Heart left ventricle (tissue), 16 donors: ENCODE results near the gene GSTM3. TPM values are rescaled to one million over a fixed set of nuclear protein-coding genes. Genes with fewer than 3 reads are reported as not detected.

Source experiments
- ATAC-seq, 4 donors: fragments of 200-7000 bp; cut with Tn5 transposase; one replicate each; pipeline ENCODE4 v1.9.1; 2020 to 2022; ENCODE audit warnings: moderate library complexity in 4 of 4, mild to moderate bottlenecking in 3 of 4, moderate number of reproducible peaks in 1 of 4
- DNase-seq, 5 donors: peaks; one replicate each; pipeline ENCODE4 v3.0.0-alpha.2; 2020
- H3K27ac ChIP-seq, 12 donors: fragments of 200-600 bp; sonication (generic) in 4 of 12; one replicate each; pipeline versions ENCODE4 v1.5.0 to v1.8.0; 2016 to 2022; ENCODE audit warnings: mild to moderate bottlenecking in 2 of 12
- H3K27me3 ChIP-seq, 9 donors: fragments of 200-600 bp; sonication (generic) in 2 of 9; one replicate each; pipeline versions ENCODE4 v1.5.1 to v1.8.0; 2016 to 2022; ENCODE audit warnings: mild to moderate bottlenecking in 3 of 9
- H3K36me3 ChIP-seq, 9 donors: fragments of 200-600 bp; sonication (generic) in 2 of 9; one replicate each; pipeline versions ENCODE4 v1.5.0 to v1.8.0; 2018 to 2022; ENCODE audit warnings: mild to moderate bottlenecking in 2 of 9
- H3K4me1 ChIP-seq, 12 donors: fragments of 200-600 bp; sonication (generic) in 4 of 12; one replicate each; pipeline versions ENCODE4 v1.5.0 to v1.8.0; 2016 to 2022; ENCODE audit warnings: mild to moderate bottlenecking in 3 of 12
- H3K4me3 ChIP-seq, 12 donors: fragments of 200-600 bp; sonication (generic) in 4 of 12; one replicate each; pipeline versions ENCODE4 v1.5.0 to v1.8.0; 2017 to 2022; ENCODE audit warnings: mild to moderate bottlenecking in 9 of 12, moderate library complexity in 4 of 12
- H3K9me3 ChIP-seq, 12 donors: fragments of 200-600 bp; sonication (generic) in 4 of 12; one replicate each; pipeline versions ENCODE4 v1.5.0 to v1.8.0; 2016 to 2022; ENCODE audit warnings: mild to moderate bottlenecking in 1 of 12
- POLR2A ChIP-seq, 2 donors: fragments of 450-650 bp; IDR thresholded peaks; one replicate each; pipeline ENCODE4 v1.6.1; 2017; ENCODE audit warnings: antibody characterized with exemption in 2 of 2, mild to moderate bottlenecking in 2 of 2, moderate library complexity in 2 of 2
- WGBS, 4 donors: extraction: QIAGEN DNeasy Blood & Tissue Kit in 2 of 4; methylation state at CpG; one replicate each; pipeline versions ENCODE4 v1.1.5 to v1.1.7; 2013 to 2018; 5-methylcytosine and 5-hydroxymethylcytosine counted together
- intact Hi-C, 10 donors: fragments of 100-400 bp; cut with DNase I; formaldehyde crosslinking; loops; one replicate each; pipeline versions ENCODE4 v1.11.1 to v1.14.2; 2022
- polyA plus RNA-seq, 2 donors: library from polyadenylated mRNA; stranded (reverse); fragments of 200-250 nt; gene quantifications; one replicate each; pipeline ENCODE4 v1.2.3, GENCODE V29; 2013
- total RNA-seq, 9 donors: library from RNA; depleted of rRNA in 2 of 9; stranded (reverse); fragments of >200 nt in 2 of 9; fragmentation: NEBNext Ultra II Directional in 3 of 9; extraction: Animal tissue kit (Norgen Biotek cat#: 25700) in 3 of 9; gene quantifications; one replicate each; pipeline versions ENCODE4 v1.1.0 to v1.2.4, GENCODE V29; 2016 to 2023
- TF ChIP-seq, protein P1 (sequence below), 12 donors: fragments of 200-600 bp; sonication (generic) in 4 of 12; IDR thresholded peaks; one replicate each; pipeline versions ENCODE4 v1.5.0 to v1.8.0; 2018 to 2022; ENCODE audit warnings: antibody characterized with exemption in 12 of 12, mild to moderate bottlenecking in 5 of 12
- donor health status: ischemic (EF 13 %, LVEDD 7.1; RV severe dilation, severe dysfunction).
- donor health status: healthy with polysubstance abuse.
- donor health status: DM: no; HTN: yes; CAD: no.
- donor health status: DM: no; HTN: no; CAD: no.
- donor health status: ischemic (EF 25% LVEDD 6.9; RV normal size, moderate dysfunction).
- donor health status: ischemic (EF 25% LVEDD 5.7; RV mildly dilated, moderate dysfunction).
- donor health status: healthy.
- donor health status: DM: yes; HTN: yes; CAD: no.
- donor health status: ischemic (EF 35%, LVEDD 5.7; RV mildly dilated, moderate dysfunction).
- donor health status: nonischemic (EF 11% LVEDD 7.7; RV severe dilation, severe dysfunction).
- donor health status: DM: yes; HTN: yes; CAD: no.
- donor health status: PGD.
- donor health status: ischemic (EF 29% LVEDD 5.4; RV normal size, mild dysfunction).
- donor health status: nonischemic (EF 23%, LVEDD 6.1; RV moderate dilation, normal function).

Gene GSTM3
- total and polyA plus RNA-seq, 11 donors: 52.3 to 237 (median 91.5) TPM

DNA sequence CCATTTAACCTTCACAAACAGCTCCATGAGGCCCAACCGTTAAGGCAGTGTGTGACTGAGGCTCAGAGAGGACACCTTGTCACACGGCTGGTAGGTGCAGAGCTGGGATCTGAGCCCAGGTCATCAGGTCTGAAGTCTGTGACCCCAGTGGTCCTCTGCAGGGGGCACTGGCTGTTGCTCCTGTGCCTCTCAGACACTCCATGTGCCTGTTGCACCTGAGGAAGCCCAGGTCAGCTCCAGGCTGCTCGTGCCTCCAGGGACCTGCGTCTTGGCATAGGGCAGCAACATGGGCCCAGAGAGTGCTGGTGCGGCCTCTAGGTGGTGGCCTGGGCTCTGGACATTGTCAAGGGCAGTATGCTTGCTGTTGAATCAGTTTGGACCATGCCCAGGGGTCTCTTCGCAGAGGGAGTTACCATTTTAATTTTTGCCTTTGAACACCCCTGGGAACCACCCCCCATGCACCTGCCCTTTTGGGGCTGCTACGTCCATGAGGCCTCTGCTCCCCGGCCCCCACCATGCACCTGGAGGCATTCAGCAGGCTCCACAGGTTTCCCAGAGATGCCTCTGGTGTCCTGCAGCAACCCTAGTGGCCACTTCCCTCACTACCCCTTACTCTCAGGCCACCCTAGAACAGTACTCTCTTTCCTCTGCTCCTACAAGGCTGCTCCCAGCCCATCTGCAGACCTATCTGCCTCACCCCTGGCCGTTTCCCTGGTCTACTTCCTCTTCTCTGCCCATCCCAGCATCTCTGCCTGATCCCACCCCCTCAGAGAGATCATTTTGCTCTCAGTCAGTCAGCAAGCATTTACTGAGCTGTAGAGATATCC, 48.1 kb upstream of the GSTM3 start:
- H3K27me3 ChIP-seq: no peaks in the 10 kb centered on the region
- no peak overlapping the region for H3K27ac ChIP-seq
- TF ChIP-seq POLR2A (IDR thresholded peaks at IDR 0.05): no peak
- TF ChIP-seq, protein P1, sequence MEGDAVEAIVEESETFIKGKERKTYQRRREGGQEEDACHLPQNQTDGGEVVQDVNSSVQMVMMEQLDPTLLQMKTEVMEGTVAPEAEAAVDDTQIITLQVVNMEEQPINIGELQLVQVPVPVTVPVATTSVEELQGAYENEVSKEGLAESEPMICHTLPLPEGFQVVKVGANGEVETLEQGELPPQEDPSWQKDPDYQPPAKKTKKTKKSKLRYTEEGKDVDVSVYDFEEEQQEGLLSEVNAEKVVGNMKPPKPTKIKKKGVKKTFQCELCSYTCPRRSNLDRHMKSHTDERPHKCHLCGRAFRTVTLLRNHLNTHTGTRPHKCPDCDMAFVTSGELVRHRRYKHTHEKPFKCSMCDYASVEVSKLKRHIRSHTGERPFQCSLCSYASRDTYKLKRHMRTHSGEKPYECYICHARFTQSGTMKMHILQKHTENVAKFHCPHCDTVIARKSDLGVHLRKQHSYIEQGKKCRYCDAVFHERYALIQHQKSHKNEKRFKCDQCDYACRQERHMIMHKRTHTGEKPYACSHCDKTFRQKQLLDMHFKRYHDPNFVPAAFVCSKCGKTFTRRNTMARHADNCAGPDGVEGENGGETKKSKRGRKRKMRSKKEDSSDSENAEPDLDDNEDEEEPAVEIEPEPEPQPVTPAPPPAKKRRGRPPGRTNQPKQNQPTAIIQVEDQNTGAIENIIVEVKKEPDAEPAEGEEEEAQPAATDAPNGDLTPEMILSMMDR (IDR thresholded peaks at IDR 0.05): peak in 2 of 12 donors; percentile 7 to 25
- H3K36me3 ChIP-seq: no peaks in the 10 kb centered on the region
- DNase-seq (peak in 3 of 5 donors; percentile 8 to 20 (median 8)), ATAC-seq (no peak)
- H3K4me1 ChIP-seq: peaks cover 4 to 66% (median 40%) of the 10 kb centered on the region in 12 donors
- H3K9me3 ChIP-seq: no peaks in the 10 kb centered on the region
- 81 to 88% (median 85%) methylated on average over 6 to 9 of the region's 9 CpGs for WGBS, 4 donors
- intact Hi-C loops: loop anchor here in 1 of 10 donors (5.0 to 10.0 kb wide), 2 partner anchors 126 to 188 kb away; partner anchors contain the start of gene CSF1
- no peak overlapping the region for H3K4me3 ChIP-seq

DNA sequence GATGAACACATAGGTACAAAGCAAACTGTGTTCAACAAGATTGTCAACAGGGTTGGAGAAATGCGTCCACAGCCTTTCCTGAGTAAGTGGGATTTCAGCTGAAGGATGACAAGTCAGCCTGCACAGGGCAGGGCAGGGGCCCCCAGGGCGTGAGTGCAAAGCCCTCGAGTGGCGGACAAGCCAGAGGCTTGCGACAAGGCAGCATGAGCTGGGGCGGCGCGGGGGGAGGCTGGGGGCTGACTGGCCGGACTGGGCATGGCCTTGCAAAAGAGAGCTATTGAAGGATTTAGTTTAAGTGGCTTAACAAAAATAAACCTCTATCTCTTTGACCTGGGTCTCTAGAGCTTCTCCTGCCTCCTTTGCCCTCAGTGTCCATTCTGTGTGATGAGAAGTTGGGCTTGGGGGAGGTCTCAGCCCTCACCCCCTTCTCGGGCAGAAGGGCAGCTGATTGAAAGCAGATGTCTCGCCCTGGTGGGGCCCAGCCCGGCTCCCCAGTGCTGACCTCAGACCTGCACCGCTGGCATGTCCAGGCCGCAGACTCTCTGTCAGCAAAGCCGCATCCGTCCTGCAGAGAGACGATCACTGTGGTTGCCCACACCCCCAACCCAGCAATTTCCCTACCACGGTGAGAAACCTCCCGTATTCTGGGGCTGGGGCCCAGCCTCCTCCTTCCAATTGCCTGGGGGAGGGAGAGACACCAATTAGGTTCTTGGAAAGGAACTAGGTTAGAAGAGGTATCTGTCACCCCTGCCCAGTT, 47.2 kb upstream of the GSTM3 start:
- intact Hi-C loops: loop anchor here in 1 of 10 donors (5.0 to 10.0 kb wide), 2 partner anchors 127 to 189 kb away; partner anchors contain the start of gene CSF1
- Histone ChIP-seq H3K27me3 (no peaks in the 10 kb centered on the region), H3K4me1 (peaks cover 4 to 60% (median 34%) of the 10 kb centered on the region in 12 donors), H3K4me3 (no peak overlapping the region), H3K27ac (no peak overlapping the region), H3K36me3 (no peaks in the 10 kb centered on the region), H3K9me3 (no peaks in the 10 kb centered on the region)
- DNase-seq (peak in 1 of 5 donors; percentile 17), ATAC-seq (no peak)
- TF ChIP-seq, protein P1 (IDR thresholded peaks at IDR 0.05): no peak
- TF ChIP-seq POLR2A (IDR thresholded peaks at IDR 0.05): no peak
- WGBS, 4 donors: 86 to 95% (median 91%) methylated on average over 14 to 19 of the region's 19 CpGs

DNA sequence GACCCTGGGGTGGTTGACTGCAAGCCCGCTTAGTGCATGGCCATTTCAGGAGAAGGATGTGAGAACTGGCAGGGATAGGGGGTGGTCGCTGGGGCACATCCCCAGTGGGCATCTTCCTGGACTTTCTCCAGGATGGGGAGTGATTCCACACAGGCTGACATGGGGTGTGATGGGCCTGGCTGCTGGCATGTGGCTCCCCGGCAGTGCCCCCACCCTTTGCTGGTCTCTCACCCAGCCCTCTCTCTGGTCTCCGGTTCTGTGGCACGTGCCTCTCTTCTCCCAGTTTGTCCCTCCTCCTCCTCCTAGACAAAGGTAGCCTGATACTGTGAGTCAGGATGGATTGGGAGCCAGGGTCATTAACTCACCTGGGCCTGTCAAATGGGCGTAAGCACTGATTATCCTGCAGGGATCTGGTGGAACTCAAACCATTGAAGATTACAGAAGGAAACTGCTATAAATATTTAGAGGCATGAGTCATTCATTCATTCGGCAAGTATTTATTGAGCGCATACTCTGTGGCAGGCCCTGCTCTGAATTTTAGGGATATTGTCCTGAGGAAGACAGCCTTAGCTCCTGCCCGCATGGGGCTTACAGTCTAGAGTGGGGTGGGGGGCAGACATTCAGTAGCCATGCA, 46.5 kb upstream of the GSTM3 start:
- H3K36me3 ChIP-seq: no peaks in the 10 kb centered on the region
- intact Hi-C loops: loop anchor here in 1 of 10 donors (5.0 to 10.0 kb wide), 2 partner anchors 127 to 190 kb away; partner anchors contain the start of gene CSF1
- DNase-seq: peak in 1 of 5 donors; percentile 8
- no peak overlapping the region for H3K27ac ChIP-seq
- no peaks in the 10 kb centered on the region for H3K27me3 ChIP-seq
- no peak for ATAC-seq
- no peaks in the 10 kb centered on the region for H3K9me3 ChIP-seq
- no peak for TF ChIP-seq POLR2A (IDR thresholded peaks at IDR 0.05)
- TF ChIP-seq, protein P1 (IDR thresholded peaks at IDR 0.05): no peak
- no peak overlapping the region for H3K4me3 ChIP-seq
- H3K4me1 ChIP-seq: peaks cover 0 to 58% (median 27%) of the 10 kb centered on the region in 12 donors
- 89 to 95% (median 94%) methylated on average over 8 to 9 of the region's 9 CpGs for WGBS, 4 donors
